NT2/D1 (cell line): ENCODE data around the gene KLK15.

Source experiments
- SUZ12 ChIP-seq: IDR thresholded peaks from 2 replicates; pipeline ENCODE4 v1.6.1; 2011; ENCODE audit not compliant: insufficient read length, insufficient read depth; ENCODE audit errors: extremely low read depth
- YY1 ChIP-seq: IDR thresholded peaks from 2 replicates; pipeline ENCODE4 v1.6.1; 2011; ENCODE audit not compliant: insufficient read length, insufficient read depth
- ZNF274 ChIP-seq: IDR thresholded peaks from 2 replicates; pipeline ENCODE4 v1.6.1; 2011; ENCODE audit warnings: mild to moderate bottlenecking, low read depth, low read length

DNA sequence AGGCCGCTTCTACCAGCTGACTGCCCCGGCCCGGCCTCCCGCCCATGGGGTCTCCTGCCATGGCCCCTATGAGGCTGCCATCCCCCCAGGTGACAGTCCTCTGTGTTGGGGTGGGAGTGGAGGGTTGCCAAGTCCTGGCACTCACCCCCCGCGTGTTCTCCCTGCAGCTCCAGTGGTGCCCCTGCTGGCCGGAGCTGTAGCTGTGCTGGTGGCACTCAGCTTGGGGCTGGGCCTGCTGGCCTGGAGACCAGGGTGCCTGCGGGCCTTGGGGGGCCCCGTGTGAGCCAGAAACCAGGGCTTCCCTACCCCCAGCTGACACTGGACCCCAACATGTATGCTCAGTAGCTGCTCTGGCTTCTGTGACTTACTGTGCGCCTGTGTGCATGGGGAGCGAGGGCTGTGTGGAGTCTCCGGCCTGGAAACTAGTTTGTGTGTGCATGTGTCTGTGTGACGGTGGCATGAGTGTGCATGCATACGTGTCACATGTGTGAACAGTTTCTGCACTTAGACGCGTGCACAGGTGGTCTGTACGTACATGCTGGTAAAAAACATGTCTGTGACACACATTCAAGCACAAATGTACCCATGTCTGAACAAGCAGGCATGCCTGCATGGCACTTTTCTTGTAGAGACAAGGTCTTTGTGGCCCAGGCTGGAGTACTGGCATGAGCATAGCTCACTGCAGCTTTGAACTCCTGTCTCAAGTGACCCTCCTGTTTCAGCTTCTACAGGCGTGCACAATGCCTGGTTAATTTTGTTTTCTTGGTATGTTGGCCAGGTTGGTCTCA, 38.3 kb downstream of the KLK15 start:
- TF ChIP-seq ZNF274 = no peak
- no peak for TF ChIP-seq YY1
- no peak for TF ChIP-seq SUZ12
